Testis (tissue), 3 donors: ENCODE results near the gene CXCR5. TPM values are rescaled to one million over a fixed set of nuclear protein-coding genes. Genes with fewer than 3 reads are reported as not detected.

Source experiments
- DNase-seq: peaks from one replicate; pipeline ENCODE4 v3.0.0-alpha.2; 2019
- H3K27ac ChIP-seq, 2 donors: fragments of 200-600 bp; sonication (generic); one replicate each; pipeline ENCODE4 v1.5.1; 2019
- H3K27me3 ChIP-seq: fragments of 200-600 bp; sonication (generic); one replicate; pipeline ENCODE4 v1.5.1; 2019
- H3K36me3 ChIP-seq: fragments of 200-600 bp; sonication (generic); one replicate; pipeline ENCODE4 v1.5.1; 2017; ENCODE audit warnings: low read depth; ENCODE audit errors: missing control alignments
- H3K4me1 ChIP-seq: fragments of 200-600 bp; sonication (generic); one replicate; pipeline ENCODE4 v1.5.1; 2019
- H3K4me3 ChIP-seq, 2 donors: fragments of 200-600 bp; sonication (generic); one replicate each; pipeline ENCODE4 v1.5.1; 2017 to 2019
- H3K9me3 ChIP-seq: fragments of 200-600 bp; sonication (generic); one replicate; pipeline ENCODE4 v1.5.1; 2017
- POLR2A ChIP-seq: fragments of 450-650 bp; IDR thresholded peaks from one replicate; pipeline ENCODE4 v1.6.1; 2017; ENCODE audit warnings: antibody characterized with exemption, mild to moderate bottlenecking, moderate library complexity
- WGBS, 2 donors: methylation state at CpG; one replicate each; pipeline ENCODE4 v1.1.5; 2018; 5-methylcytosine and 5-hydroxymethylcytosine counted together
- intact Hi-C: fragments of 100-400 bp; cut with DNase I; formaldehyde crosslinking; loops from one replicate; pipeline ENCODE4 v1.15.1; 2023; ENCODE audit warnings: low total_unique reads
- polyA plus RNA-seq: library from polyadenylated mRNA; stranded (reverse); fragments of 350-450 nt; fragmentation: Illumina TruSeq; extraction: RNeasy Lipid Tissue Mini Kit (QIAGEN cat#74804); gene quantifications from one replicate; pipeline ENCODE4 v1.2.3, GENCODE V29; 2014; ENCODE audit warnings: low read depth, low replicate concordance; ENCODE audit not compliant: insufficient read depth
- total RNA-seq, 2 donors: library from RNA; depleted of rRNA; stranded (reverse); fragments of >200 nt; gene quantifications; one replicate each; pipeline ENCODE4 v1.2.3, GENCODE V29; 2016
- TF ChIP-seq, protein P1 (sequence below), 3 experiments: fragments of 450-650 bp in 2 of 3; fragments of 200-600 bp in 1 of 3; sonication (generic) in 1 of 3; IDR thresholded peaks; one replicate each; pipeline ENCODE4 v1.5.1; 2016 to 2019; ENCODE audit warnings: antibody characterized with exemption in 3 of 3, mild to moderate bottlenecking in 2 of 3, moderate library complexity in 1 of 3

The CXCR5 gene
- total and polyA plus RNA-seq, 3 donors from 2014 or later, result 0.06 to 0.22 TPM; not detected in 1

DNA sequence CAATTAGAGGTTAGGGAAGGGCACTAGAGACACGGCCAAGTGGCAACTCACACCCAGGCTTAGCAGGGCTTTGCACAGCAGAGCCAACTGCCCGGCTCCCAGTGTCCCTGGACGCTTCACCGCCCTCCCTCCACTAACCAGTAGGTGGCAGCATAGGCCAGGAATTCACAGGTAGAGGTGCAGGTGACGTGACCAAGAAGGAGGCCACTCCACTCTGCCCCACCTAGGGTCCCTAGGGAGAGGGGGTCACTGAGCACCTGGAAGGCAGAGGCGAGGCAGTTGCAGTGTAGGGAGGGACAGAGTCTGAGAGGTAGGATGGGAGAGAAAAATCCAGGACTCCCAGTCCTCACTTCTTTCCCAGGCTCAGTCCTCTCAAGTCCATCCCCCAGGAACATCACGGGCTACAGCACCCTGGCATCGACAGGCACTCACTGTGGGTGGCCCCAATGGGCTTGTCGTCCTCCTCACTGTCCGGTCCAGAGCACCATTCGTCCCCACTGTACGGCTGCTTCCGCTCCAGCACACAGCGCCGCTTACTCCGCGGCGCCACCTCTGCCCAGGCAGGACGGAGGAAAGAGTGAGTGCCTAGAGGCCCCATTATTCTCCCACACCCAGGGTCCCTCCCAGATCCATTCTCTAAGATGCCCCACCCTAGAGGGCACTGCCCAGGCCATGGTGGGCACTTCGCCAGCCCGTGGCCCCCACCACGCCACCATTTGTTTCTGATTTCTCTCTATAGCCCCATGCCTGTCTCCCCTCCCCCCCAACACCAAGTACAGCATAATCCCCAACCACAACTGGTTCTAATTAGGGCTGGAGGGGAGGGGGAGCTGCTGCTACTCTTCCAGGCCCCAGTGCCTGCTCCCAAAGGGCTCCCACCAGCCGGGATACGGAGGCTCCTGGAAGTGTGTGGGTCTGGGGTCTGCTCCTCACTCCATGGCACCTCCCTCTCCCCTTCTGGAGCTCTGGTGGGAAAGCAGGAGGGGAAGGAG is 23.7 kb downstream of the CXCR5 start:
- 48 to 58% methylated on average over 22 to 24 of the region's 24 CpGs for WGBS, 2 donors
- Histone ChIP-seq H3K36me3 (no peaks in the 10 kb centered on the region), H3K4me1 (peaks cover 55% of the 10 kb centered on the region)

DNA sequence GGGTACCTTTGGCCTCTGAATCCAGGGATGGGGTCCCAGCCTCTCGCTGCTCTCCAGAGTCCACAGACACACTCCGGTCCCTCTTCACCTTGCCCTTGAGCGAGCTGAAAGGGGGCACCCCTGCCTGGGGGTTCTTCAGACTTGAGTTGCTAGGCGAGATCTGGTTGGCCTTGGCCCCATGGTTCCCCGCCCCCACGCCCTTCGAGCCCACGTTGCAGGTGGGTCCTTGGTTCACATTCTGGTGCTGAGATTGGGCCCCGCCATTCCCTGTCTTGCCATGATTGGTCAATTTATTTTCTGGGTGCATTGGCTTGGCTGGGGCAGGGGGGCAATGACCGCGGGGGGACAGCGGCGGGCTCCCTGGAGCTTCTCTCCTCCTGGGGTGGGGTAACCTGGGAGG is 24.6 kb downstream of the CXCR5 start:
- Histone ChIP-seq H3K4me3 (no peak overlapping the region), H3K9me3 (no peaks in the 10 kb centered on the region), H3K36me3 (no peaks in the 10 kb centered on the region), H3K4me1 (peaks cover 64% of the 10 kb centered on the region), H3K27me3 (no peaks in the 10 kb centered on the region), H3K27ac (peak overlapping the region in 1 of 2 donors; percentile 5)
- 73 to 80% methylated on average over 13 of the region's 13 CpGs for WGBS, 2 donors
- intact Hi-C loops, result loop anchor here (10.0 kb wide), 1 partner anchor 213 kb away; no protein-coding TSS in a partner anchor
- DNase-seq, result no peak
- no peak for TF ChIP-seq POLR2A
- TF ChIP-seq, protein P1, sequence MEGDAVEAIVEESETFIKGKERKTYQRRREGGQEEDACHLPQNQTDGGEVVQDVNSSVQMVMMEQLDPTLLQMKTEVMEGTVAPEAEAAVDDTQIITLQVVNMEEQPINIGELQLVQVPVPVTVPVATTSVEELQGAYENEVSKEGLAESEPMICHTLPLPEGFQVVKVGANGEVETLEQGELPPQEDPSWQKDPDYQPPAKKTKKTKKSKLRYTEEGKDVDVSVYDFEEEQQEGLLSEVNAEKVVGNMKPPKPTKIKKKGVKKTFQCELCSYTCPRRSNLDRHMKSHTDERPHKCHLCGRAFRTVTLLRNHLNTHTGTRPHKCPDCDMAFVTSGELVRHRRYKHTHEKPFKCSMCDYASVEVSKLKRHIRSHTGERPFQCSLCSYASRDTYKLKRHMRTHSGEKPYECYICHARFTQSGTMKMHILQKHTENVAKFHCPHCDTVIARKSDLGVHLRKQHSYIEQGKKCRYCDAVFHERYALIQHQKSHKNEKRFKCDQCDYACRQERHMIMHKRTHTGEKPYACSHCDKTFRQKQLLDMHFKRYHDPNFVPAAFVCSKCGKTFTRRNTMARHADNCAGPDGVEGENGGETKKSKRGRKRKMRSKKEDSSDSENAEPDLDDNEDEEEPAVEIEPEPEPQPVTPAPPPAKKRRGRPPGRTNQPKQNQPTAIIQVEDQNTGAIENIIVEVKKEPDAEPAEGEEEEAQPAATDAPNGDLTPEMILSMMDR (IDR thresholded peaks at IDR 0.05), result no peak

More for the DNA sequence above, 23.7 kb downstream of the CXCR5 start:
- Histone ChIP-seq H3K27ac (peak overlapping the region; percentile 5 to 25), H3K27me3 (no peaks in the 10 kb centered on the region), H3K4me3 (no peak overlapping the region), H3K9me3 (no peaks in the 10 kb centered on the region)
- TF ChIP-seq POLR2A, result no peak
- TF ChIP-seq, protein P1 (IDR thresholded peaks at IDR 0.05), result peak; percentile 87 to 96 (median 95)
- DNase-seq, result peak; percentile 91
- intact Hi-C loops, result loop anchor here (10.0 kb wide), 1 partner anchor 213 kb away; no protein-coding TSS in a partner anchor

DNA sequence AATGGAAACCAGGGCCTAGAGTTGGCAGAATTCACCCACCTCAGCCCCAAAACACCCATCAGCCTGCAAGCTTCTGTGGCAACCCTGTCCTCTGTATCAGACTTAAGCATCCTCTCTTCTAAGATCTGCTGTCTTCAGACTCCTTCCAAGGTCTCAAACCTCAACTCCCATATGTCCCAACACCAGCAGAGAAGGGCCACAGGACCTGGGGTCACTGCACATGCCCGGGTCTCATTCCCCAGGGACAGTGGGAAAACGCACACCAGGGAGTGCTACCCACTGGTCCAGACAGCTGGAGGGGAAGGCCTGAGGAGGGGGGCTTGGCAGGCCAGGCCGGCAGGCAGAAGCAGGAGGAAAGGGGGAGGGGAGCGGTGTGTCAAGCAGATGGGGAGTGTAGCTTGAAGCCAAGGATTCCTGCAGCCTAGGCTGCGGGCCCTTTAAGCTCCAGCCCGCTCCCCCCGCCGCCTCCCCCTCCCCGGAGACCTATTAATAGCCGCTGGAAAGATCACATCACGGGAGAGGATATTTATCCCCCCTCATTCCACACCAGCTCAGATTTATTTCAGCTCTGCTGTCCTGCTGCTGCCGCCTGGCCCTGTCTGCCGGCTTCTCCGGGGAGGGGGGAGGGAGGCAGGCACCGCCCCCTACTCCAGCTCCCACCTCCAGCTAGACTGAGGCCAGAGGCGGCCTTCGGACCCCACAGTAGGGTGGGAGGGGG is 25.4 kb downstream of the CXCR5 start:
- WGBS, 2 donors, result 6 to 10% methylated on average over 8 to 17 of the region's 17 CpGs
- Histone ChIP-seq H3K27me3 (no peaks in the 10 kb centered on the region), H3K27ac (peak overlapping the region; percentile 83 to 94), H3K4me3 (peak overlapping the region in 1 of 2 donors; percentile 35), H3K4me1 (peaks cover 72% of the 10 kb centered on the region), H3K36me3 (no peaks in the 10 kb centered on the region), H3K9me3 (no peaks in the 10 kb centered on the region)
- intact Hi-C loops, result loop anchor here (10.0 kb wide), 1 partner anchor 214 kb away; no protein-coding TSS in a partner anchor
- DNase-seq, result peak; percentile 89
- no peak for TF ChIP-seq POLR2A
- TF ChIP-seq, protein P1 (IDR thresholded peaks at IDR 0.05), result no peak

DNA sequence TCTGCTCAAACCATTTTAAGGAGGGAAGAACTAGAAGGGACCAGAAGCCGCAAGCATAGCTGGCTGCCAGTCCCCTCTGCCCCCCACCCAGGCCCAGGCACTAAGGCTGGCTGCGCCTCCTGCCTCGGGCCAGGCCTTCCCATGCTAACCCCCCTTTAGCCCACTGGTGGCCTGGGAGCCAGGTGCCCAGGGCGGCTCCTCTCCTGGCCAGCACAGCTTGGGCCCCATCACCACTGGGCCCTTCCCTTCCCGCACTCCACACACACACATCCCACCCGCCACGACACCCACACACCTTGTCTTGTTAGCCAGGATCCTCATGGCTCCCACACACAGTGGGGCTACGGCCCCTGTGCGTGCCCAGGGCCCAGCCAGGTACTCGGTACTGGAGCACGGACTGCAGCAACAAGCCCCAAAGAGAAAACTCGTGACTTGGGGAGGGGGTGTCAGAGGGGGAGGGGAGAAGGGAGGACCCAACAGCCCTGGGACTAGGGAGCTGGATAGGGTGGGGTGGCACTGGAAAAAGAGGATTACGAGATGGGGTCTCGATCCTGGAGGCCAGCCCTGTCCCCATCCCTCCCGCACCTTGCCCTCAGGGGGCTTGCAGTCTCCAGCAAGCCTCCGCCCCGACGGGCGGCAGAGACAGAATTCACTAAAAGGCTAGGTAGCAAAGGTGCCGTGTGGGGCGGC is 26.1 kb downstream of the CXCR5 start:
- intact Hi-C loops, result loop anchor here (10.0 kb wide), 1 partner anchor 215 kb away; no protein-coding TSS in a partner anchor
- no peaks in the 10 kb centered on the region for H3K9me3 ChIP-seq
- TF ChIP-seq POLR2A, result no peak
- TF ChIP-seq, protein P1 (IDR thresholded peaks at IDR 0.05), result no peak
- peak overlapping the region; percentile 31 to 35 for H3K4me3 ChIP-seq
- 9 to 31% methylated on average over 12 to 21 of the region's 21 CpGs for WGBS, 2 donors
- H3K27ac ChIP-seq, result peak overlapping the region; percentile 83 to 94
- DNase-seq, result no peak
- no peaks in the 10 kb centered on the region for H3K36me3 ChIP-seq
- peaks cover 79% of the 10 kb centered on the region for H3K4me1 ChIP-seq
- H3K27me3 ChIP-seq, result no peaks in the 10 kb centered on the region
